HG03045 (cell line): ENCODE measurements around the gene METTL8.

Experiments
- ATAC-seq: cut with Tn5 transposase; IDR thresholded peaks from one replicate; pipeline ENCODE4 v1.9.1; 2021; ENCODE audit warnings: mild to moderate bottlenecking, moderate library complexity; ENCODE audit not compliant: unreplicated experiment

METTL8 gene

GRCh38 chr2:171347591-171348032 lies 86.2 kb downstream of the METTL8 start:
- ATAC-seq, result no peak

GRCh38 chr2:171346723-171347557 lies 86.8 kb downstream of the METTL8 start:
- no peak for ATAC-seq

- ATAC-seq, result no peak
These were observed 87.6 kb downstream of the METTL8 start for GRCh38 chr2:171345971-171346722.

- no peak for ATAC-seq
These were observed 89.6 kb downstream of the METTL8 start for GRCh38 chr2:171344182-171344581.

GRCh38 chr2:171342067-171342413 lies 91.8 kb downstream of the METTL8 start:
- ATAC-seq, result no peak

DNA sequence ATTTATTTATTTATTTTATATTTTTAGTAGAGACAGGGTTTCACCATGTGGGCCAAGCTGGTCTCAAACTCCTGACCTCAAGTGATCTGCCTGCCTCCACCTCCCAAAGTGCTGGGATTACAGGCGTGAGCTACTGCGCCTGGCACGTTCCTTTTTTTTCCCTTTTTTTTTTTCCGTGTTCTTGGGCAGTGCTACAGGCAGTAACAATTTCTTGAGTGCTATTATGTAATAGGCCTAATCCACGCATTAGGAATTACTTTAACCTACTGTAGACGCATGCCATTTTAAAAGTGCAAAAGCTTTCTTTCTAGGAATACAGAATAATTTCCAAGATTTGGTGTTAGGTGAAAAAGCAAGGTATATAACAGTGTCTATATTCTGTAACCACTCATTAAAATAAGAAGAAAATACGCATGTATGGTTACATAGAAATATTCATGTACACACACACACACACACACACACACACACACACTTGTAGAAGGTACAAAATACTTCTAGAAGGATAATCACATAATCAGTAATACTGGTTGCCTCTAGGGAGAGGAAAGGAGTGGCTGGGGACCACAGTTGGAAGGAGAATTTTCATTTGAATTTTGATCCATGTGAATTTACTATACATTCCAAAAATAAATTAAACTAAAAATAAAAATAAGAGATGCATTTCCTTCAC lies 92.3 kb downstream of the METTL8 start:
- no peak for ATAC-seq

GRCh38 chr2:171334946-171335345 lies 98.8 kb downstream of the METTL8 start:
- no peak for ATAC-seq

GRCh38 chr2:171334171-171334570 lies 99.6 kb downstream of the METTL8 start:
- ATAC-seq, result no peak

DNA sequence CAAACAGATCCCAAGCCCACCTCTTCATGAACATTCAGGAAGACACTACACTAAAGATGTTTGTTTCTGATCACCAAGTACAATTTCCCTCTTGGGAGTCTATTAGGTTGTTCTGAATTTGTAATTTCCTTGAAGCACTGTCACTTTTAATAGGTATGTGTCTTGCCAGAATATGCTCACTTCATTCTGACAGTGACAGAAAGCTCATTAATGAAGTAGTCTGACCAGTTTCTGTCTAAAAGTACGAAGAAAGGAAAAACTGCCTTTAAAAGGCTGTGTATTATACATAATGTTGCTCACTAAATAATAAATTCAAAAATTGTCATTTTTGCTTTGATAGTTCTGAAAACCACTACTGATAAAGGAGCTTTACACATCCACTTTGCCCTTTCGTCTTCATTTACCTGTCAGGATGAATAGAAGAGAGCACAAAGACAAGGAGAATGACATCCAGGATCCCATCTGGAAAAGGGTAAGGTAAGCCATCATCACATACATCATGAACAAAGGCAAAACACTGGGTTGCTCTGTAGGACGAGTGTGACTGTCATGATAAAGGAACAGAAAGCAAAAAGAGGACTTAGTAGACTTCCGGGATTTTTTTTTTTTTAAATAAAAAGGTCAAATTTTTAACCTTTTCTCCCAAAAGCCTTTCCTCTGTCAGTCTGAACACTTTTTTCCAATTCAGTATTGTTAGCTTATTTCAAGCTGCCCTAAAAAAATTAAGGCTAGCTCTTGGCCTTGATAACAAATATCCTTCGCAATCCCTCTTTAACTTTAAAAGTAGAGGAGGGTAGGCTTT lies 103.4 kb downstream of the METTL8 start:
- ATAC-seq, result no peak

DNA sequence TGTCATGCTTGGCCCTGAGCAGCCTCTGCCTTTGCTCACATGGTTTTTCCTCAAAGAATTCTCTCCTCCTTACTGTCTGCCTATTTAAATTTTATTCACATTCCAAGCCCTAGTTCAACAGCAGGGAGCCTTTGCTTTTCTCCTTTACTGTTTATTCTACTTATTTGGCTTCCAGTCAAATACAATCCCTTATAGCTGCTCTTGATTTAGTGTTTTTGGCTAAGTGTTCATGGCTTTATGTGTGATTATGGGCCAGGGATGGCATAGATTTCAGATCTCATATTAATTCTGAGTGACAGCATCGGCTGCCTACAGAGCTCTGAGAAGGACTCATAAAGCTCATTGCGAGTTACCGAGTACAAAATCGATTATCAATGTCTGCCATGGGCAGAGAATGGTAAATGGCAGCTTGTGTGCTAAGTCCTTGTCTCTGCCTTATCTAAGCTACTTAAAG lies 106.7 kb downstream of the METTL8 start:
- ATAC-seq, result no peak

DNA sequence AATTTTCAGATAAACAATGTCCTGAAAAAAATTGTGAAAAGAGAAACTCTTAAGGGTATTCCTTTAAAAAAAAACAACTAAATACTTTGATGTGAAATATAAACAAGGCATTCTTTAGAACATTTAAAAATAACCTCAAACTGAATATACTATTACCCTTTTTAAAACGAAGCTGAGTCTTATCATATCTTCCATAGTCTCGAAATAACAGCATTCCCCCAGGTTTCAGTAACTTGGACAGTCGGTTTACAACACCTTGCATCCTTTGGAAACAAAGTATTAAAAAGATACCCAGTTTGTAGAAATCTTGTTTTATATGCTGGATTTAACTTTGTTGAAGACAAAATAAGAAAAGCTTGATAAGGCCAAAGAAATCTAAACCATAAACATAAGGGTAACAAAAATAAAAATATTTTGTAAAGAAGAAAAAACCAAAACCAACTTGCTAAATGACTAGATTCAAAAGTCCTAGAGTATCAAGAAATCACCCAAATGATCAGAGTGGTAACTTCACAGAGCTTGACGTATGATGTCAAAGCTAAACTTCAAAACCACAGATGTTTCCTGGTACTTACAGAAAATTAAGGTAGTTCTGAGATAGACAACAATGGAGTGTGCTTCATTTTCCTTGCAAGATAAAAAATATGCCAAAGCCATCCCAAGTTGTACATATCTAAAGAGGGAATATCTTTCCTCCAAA lies 107.8 kb downstream of the METTL8 start:
- peak; percentile 55 for ATAC-seq

GRCh38 chr2:171323971-171324528 lies 109.7 kb downstream of the METTL8 start:
- no peak for ATAC-seq

GRCh38 chr2:171322928-171323327 lies 110.9 kb downstream of the METTL8 start:
- ATAC-seq, result no peak

- no peak for ATAC-seq
These were observed 113.1 kb downstream of the METTL8 start for GRCh38 chr2:171320731-171321130.

- ATAC-seq, result peak; percentile 21
These were observed 113.6 kb downstream of the METTL8 start for GRCh38 chr2:171320208-171320621.

DNA sequence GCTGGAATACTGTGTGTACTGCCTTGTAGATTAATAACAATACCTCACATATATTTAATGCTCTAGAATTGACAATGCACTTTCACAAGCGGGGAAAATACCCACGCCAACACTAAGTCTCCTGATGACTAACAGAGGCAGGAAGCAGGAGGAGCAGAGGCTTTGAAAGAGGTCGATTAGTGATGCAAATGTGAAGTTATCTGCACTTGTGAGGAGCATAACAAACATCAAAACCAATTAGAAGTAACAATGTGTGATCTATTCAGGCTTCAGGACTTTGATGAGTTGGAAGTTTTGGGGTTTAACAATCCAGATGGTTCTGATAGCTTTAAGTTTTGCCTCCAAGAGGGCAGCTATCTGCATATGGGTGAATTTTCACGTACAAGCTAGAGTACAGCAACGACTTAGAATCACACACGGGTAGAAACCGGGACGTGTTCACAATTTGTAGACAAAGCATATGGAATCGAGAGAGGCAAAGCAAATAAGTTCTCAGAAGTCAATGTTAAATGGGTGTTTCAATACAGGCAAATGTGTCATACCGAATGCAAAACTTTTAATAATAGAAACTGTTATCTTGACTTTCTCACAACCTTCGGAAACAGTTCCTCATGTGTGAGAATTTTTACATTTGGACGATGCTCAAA lies 114.5 kb downstream of the METTL8 start:
- ATAC-seq, result peak; percentile 49

DNA sequence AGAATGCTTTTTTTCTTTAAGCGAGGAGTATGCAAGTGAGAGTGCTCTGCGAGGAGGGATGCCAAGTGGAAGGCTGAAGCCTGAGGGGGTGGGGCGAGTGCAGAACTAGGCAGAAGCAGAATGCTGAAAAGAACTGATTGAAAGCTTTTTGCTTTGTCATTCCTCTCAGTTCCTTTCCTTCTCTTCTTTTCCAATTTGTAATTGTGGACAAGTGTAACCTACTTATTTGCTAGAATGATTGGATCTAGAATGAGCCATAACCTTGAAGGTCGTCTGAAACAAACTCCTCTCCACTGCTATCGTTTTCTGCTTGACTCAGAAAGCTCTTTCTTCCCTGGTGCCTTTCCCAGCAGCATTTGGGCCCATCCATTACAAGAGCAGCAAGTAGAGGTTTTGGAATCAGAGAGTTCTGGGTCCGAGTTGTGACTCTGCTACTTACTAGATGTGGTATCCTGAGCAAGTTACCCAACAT lies 115.3 kb downstream of the METTL8 start:
- ATAC-seq, result no peak

DNA sequence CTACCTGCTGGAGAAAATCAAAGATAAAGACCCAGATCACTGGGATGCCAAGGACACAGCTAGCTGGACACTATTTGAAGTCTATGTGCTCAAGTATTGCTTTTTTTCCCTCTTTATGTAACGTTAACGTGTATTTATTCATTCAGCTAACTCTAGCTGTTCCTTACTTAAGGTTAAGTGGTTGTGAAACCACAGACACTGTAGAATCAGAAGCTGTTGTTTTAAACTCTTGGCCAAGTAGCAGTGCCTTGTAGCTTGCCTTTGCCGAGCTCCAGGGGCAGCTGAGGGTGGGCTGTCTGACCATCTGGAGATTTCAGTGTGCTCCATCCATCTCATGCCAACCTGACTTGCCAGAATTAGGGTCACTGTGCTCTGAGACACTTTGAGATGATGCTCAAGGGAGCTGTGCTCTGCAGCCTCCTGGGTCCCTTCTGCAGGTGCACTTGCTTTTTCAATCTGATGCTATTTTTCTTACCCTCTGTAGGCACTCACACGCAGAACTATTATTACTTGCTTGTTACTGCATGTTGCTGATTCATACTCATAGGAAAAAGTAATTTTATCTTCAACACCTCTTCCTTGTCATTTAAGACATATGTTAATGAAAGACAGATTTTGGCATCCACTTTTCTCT lies 116.2 kb downstream of the METTL8 start:
- peak; percentile 38 for ATAC-seq
